Hepatocyte (in vitro differentiated cells): ENCODE measurements around the gene CPEB1.

Source experiments
- EZH2 ChIP-seq: fragments of 200-600 bp; sonication (generic); IDR thresholded peaks from 2 replicates; pipeline ENCODE4 v1.6.1; 2016; ENCODE audit warnings: antibody characterized with exemption, mild to moderate bottlenecking, borderline replicate concordance
- EZH2phosphoT487 ChIP-seq: fragments of 200-600 bp; sonication (generic); IDR thresholded peaks from one replicate; pipeline ENCODE4 v1.6.1; 2018; ENCODE audit warnings: antibody characterized with exemption, mild to moderate bottlenecking, low read depth, moderate library complexity; ENCODE audit not compliant: unreplicated experiment, severe bottlenecking
- TF ChIP-seq, protein P1 (sequence below): fragments of 200-600 bp; sonication (generic); IDR thresholded peaks from 2 replicates; pipeline ENCODE4 v1.5.1; 2016; ENCODE audit warnings: antibody characterized with exemption, mild to moderate bottlenecking; ENCODE audit not compliant: poor library complexity

DNA sequence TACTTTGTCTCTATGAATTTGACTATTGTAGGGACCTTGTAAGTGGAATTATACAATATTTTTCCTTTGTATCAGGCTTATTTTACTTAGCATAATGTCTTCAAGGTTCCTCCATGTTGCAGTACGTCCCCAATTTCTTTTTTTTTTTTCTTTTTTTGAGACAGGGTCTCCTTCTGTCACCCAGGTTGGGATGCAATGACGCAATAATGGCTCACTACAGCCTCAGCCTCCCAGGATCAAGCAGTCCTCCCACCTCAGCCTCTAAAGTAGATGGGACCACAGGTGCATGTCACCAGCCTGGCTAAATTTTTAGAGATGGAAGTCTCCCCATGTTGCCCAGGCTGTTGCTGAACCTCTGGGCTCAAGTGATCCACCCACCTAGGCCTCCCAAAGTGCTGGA, 66.5 kb downstream of the CPEB1 start:
- TF ChIP-seq EZH2 (no peak), EZH2phosphoT487 (no peak)
- TF ChIP-seq, protein P1, sequence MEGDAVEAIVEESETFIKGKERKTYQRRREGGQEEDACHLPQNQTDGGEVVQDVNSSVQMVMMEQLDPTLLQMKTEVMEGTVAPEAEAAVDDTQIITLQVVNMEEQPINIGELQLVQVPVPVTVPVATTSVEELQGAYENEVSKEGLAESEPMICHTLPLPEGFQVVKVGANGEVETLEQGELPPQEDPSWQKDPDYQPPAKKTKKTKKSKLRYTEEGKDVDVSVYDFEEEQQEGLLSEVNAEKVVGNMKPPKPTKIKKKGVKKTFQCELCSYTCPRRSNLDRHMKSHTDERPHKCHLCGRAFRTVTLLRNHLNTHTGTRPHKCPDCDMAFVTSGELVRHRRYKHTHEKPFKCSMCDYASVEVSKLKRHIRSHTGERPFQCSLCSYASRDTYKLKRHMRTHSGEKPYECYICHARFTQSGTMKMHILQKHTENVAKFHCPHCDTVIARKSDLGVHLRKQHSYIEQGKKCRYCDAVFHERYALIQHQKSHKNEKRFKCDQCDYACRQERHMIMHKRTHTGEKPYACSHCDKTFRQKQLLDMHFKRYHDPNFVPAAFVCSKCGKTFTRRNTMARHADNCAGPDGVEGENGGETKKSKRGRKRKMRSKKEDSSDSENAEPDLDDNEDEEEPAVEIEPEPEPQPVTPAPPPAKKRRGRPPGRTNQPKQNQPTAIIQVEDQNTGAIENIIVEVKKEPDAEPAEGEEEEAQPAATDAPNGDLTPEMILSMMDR: no peak
